A549 (cell line): ENCODE results near the gene BCL2L11. TPM values are rescaled to one million over a fixed set of nuclear protein-coding genes. Genes with fewer than 3 reads are reported as not detected.
A peak's percentile ranks its signal among the peaks of the same experiment; 100 is the strongest.

Source experiments
- ATAC-seq, 2 experiments: fragments of 200-7000 bp in 1 of 2; fragments of >200 bp in 1 of 2; cut with Nextera tagmentation in 1 of 2; cut with Tn5 transposase in 1 of 2; 3 replicates each; pipeline versions ENCODE4 v1.8.0 to v1.9.1; 2018 to 2020; ENCODE audit warnings: mild to moderate bottlenecking in 1 of 2, moderate library complexity in 1 of 2
- CTCF ChIA-PET: fragments of 300-600 bp; sonication (Branson Sonifier 250); formaldehyde crosslinking; extraction: SDS; loops from one replicate; lab custom pipeline; 2021; ENCODE audit warnings: antibody characterized with exemption, inconsistent platforms; lab: Yijun Ruan, JAX
- POLR2A ChIA-PET: fragments of 350-600 bp; formaldehyde crosslinking; extraction: SDS; loops from one replicate; lab custom pipeline; 2021; ENCODE audit warnings: antibody characterized with exemption, inconsistent platforms; lab: Yijun Ruan, JAX
- DNase-seq, 2 experiments: peaks; one replicate each; pipeline versions ENCODE4 v3.0.0 to v3.0.0-alpha.2; 2011 to 2016; ENCODE audit warnings: low read depth in 1 of 2, low spot score in 1 of 2
- FAIRE-seq: peaks from 2 replicates; lab custom pipeline; 2011; peaks lifted over from hg19 to GRCh38; lab: Jason Lieb, UNC
- H3K27ac ChIP-seq, 2 experiments: fragments of >200 bp; sonication (Bioruptor Twin); formaldehyde crosslinking; 3 replicates each; pipeline ENCODE4 v1.5.1; 2016 to 2017
- H3K4me1 ChIP-seq: fragments of >200 bp; sonication (Bioruptor Twin); formaldehyde crosslinking; 3 replicates; pipeline ENCODE4 v1.6.1; 2016
- H3K4me2 ChIP-seq: fragments of >200 bp; sonication (Bioruptor Twin); formaldehyde crosslinking; 3 replicates; pipeline ENCODE4 v1.6.1; 2016
- H3K4me3 ChIP-seq: fragments of >200 bp; sonication (Bioruptor Twin); formaldehyde crosslinking; 3 replicates; pipeline ENCODE4 v1.5.1; 2016
- H3K9me3 ChIP-seq: fragments of >200 bp; sonication (Bioruptor Twin); formaldehyde crosslinking; 3 replicates; pipeline ENCODE4 v1.6.1; 2016
- BHLHE40 ChIP-seq: IDR thresholded peaks from 2 replicates; pipeline ENCODE4 v1.6.1; 2012; ENCODE audit warnings: low read depth, low read length, inconsistent platforms
- CBX8 ChIP-seq: fragments of 200-600 bp; sonication (generic); IDR thresholded peaks from 2 replicates; pipeline ENCODE4 v1.6.1; 2016
- CEBPB ChIP-seq, 2 experiments: fragments of >200 bp in 1 of 2; sonication (Bioruptor Twin) in 1 of 2; formaldehyde crosslinking in 1 of 2; IDR thresholded peaks; 2 replicates each; pipeline ENCODE4 v1.6.1; 2012 to 2016
- EHF ChIP-seq: fragments of 250-450 bp; sonication (Bioruptor Pico); IDR thresholded peaks from 2 replicates; pipeline ENCODE4 v1.5.0; 2020; ENCODE audit warnings: mild to moderate bottlenecking
- EP300 ChIP-seq, 2 experiments: fragments of >200 bp; sonication (Bioruptor Twin); formaldehyde crosslinking; IDR thresholded peaks; 2 replicates in 1 of 2; 3 replicates in 1 of 2; pipeline ENCODE4 v1.6.1; 2016 to 2017
- FOSL2 ChIP-seq, 2 experiments: fragments of 450-650 bp in 1 of 2; fragments of >200 bp in 1 of 2; sonication (Bioruptor Twin) in 1 of 2; formaldehyde crosslinking; IDR thresholded peaks; 2 replicates each; pipeline versions ENCODE4 v1.5.0 to v1.6.1; 2016 to 2020; ENCODE audit warnings: mild to moderate bottlenecking in 1 of 2, moderate library complexity in 1 of 2
- HDAC2 ChIP-seq: fragments of 200-600 bp; sonication (generic); IDR thresholded peaks from 2 replicates; pipeline ENCODE4 v1.6.1; 2016
- HES2 ChIP-seq: fragments of >200 bp; sonication (Bioruptor Twin); formaldehyde crosslinking; IDR thresholded peaks from 2 replicates; pipeline ENCODE4 v1.6.1; 2016
- HMGXB4 ChIP-seq: fragments of 250-450 bp; sonication (Bioruptor Pico); IDR thresholded peaks from 2 replicates; pipeline ENCODE4 v1.5.0; 2021; ENCODE audit warnings: mild to moderate bottlenecking, moderate library complexity, borderline replicate concordance
- HOXA7 ChIP-seq: fragments of 250-450 bp; sonication (Bioruptor Pico); IDR thresholded peaks from 2 replicates; pipeline ENCODE4 v1.5.0; 2020; ENCODE audit warnings: mild to moderate bottlenecking, moderate library complexity
- HOXB13 ChIP-seq: fragments of 250-450 bp; sonication (Bioruptor Pico); IDR thresholded peaks from 2 replicates; pipeline ENCODE4 v1.5.0; 2020; ENCODE audit warnings: low read depth, mild to moderate bottlenecking, moderate library complexity
- KDM1A ChIP-seq: fragments of 200-600 bp; sonication (generic); IDR thresholded peaks from 2 replicates; pipeline ENCODE4 v1.6.1; 2016; ENCODE audit warnings: low read depth, mild to moderate bottlenecking
- MAX ChIP-seq: IDR thresholded peaks from 2 replicates; pipeline ENCODE4 v1.6.1; 2012
- MAZ ChIP-seq: fragments of 150-350 bp; IDR thresholded peaks from 2 replicates; pipeline ENCODE4 v1.6.1; 2014; ENCODE audit warnings: antibody characterized with exemption, low read depth, low read length, borderline replicate concordance
- PBX3 ChIP-seq: IDR thresholded peaks from 2 replicates; pipeline ENCODE4 v1.6.1; 2012
- REST ChIP-seq: fragments of 200-600 bp; sonication (generic); IDR thresholded peaks from 2 replicates; pipeline ENCODE4 v1.6.1; 2016; ENCODE audit warnings: antibody characterized with exemption, mild to moderate bottlenecking, moderate library complexity
- SREBF2 ChIP-seq: fragments of 450-650 bp; IDR thresholded peaks from 2 replicates; pipeline ENCODE4 v1.6.1; 2014; ENCODE audit warnings: mild to moderate bottlenecking, moderate library complexity
- TFCP2L1 ChIP-seq: fragments of 250-450 bp; sonication (Bioruptor Pico); IDR thresholded peaks from 2 replicates; pipeline ENCODE4 v1.5.0; 2021; ENCODE audit warnings: mild to moderate bottlenecking
- ZNF302 ChIP-seq: fragments of 250-450 bp; sonication (Bioruptor Pico); IDR thresholded peaks from 2 replicates; pipeline ENCODE4 v1.9.0; 2021; ENCODE audit warnings: inconsistent platforms, mild to moderate bottlenecking, moderate library complexity
- WGBS: methylation state at CpG from one replicate; pipeline ENCODE4 v1.1.6; 2017; ENCODE audit errors: missing lambda C conversion rate; 5-methylcytosine and 5-hydroxymethylcytosine counted together
- polyA plus RNA-seq, 4 experiments: library from polyadenylated mRNA; depleted of rRNA in 3 of 4; stranded (reverse); fragments of >200 nt; fragmentation: RNase III in 1 of 4; extraction: RNeasy Plus Mini Kit Qiagen cat#74134 plus additional on column Dnase treatment in 1 of 4; gene quantifications; 2 replicates in 3 of 4; 3 replicates in 1 of 4; pipeline ENCODE4 v1.2.3, GENCODE V29; 2011 to 2017
- TF ChIP-seq, protein P1 (sequence below): fragments of 250-450 bp; sonication (Bioruptor Pico); IDR thresholded peaks from 2 replicates; pipeline ENCODE4 v1.5.0; 2020; ENCODE audit warnings: low read depth, mild to moderate bottlenecking, moderate library complexity

BCL2L11 gene
- polyA plus RNA-seq, 2 of the 4 experiments (the other 2 are of a cell fraction) = 7.4 to 14.5 TPM

- ATAC-seq (no peak), FAIRE-seq (no peak), DNase-seq (no peak)
- Histone ChIP-seq H3K4me1 (no peaks in the 10 kb centered on the region), H3K27ac (no peak overlapping the region), H3K4me2 (no peak overlapping the region), H3K9me3 (no peaks in the 10 kb centered on the region), H3K4me3 (no peak overlapping the region)
- ChIA-PET CTCF (interaction anchor here (1.2 to 3.1 kb wide), 2 partner anchors 10 to 17 kb away, joined by 5 to 15 read pairs; no protein-coding TSS in a partner anchor), POLR2A (no interaction called here)
- TF ChIP-seq HDAC2 (no peak), HOXA7 (CRISPR knock-in tag) (no peak), EP300 (IDR thresholded peaks at IDR 0.05) (no peak), KDM1A (no peak), PBX3 (no peak), HES2 (no peak), ZNF302 (CRISPR knock-in tag) (no peak), CBX8 (no peak), HOXB13 (CRISPR knock-in tag) (no peak), HMGXB4 (no peak), MAZ (no peak), TFCP2L1 (CRISPR knock-in tag) (no peak), SREBF2 (no peak), BHLHE40 (no peak), MAX (no peak), CEBPB (IDR thresholded peaks at IDR 0.05) (no peak), EHF (CRISPR knock-in tag) (no peak)
- TF ChIP-seq, protein P1, sequence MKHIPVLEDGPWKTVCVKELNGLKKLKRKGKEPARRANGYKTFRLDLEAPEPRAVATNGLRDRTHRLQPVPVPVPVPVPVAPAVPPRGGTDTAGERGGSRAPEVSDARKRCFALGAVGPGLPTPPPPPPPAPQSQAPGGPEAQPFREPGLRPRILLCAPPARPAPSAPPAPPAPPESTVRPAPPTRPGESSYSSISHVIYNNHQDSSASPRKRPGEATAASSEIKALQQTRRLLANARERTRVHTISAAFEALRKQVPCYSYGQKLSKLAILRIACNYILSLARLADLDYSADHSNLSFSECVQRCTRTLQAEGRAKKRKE (CRISPR knock-in tag) = no peak
- WGBS = 68% methylated on average over 5 of the region's 5 CpGs
Measured at GRCh38 chr2:111100087-111100764, 20.5 kb upstream of the BCL2L11 start.

GRCh38 chr2:111100765-111101162 is 19.9 kb upstream of the BCL2L11 start:
- no peaks in the 10 kb centered on the region for H3K9me3 ChIP-seq
- no peaks in the 10 kb centered on the region for H3K4me1 ChIP-seq
- POLR2A ChIA-PET = no interaction called here
- FAIRE-seq = no peak
- H3K4me2 ChIP-seq = no peak overlapping the region
- TF ChIP-seq FOSL2 (IDR thresholded peaks at IDR 0.05) = no peak
- TF ChIP-seq FOSL2 (CRISPR knock-in tag; IDR thresholded peaks at IDR 0.05) = peak; percentile 61
- TF ChIP-seq REST = no peak
- no peak overlapping the region for H3K27ac ChIP-seq
- 79% methylated on average over 5 of the region's 5 CpGs for WGBS
- peak in 1 of 2 experiments; percentile 39; a peak in 1 of 6 replicates for ATAC-seq
- peak in 1 of 2 experiments; percentile 24 for DNase-seq
- CTCF ChIA-PET = interaction anchor here (1.2 to 3.1 kb wide), 2 partner anchors 11 to 16 kb away, joined by 5 to 15 read pairs; no protein-coding TSS in a partner anchor
- H3K4me3 ChIP-seq = no peak overlapping the region
